GM20000 (cell line): ENCODE results near the gene UFD1.

Source experiments
- DNase-seq: peaks from one replicate; pipeline ENCODE4 v3.0.0; 2012; ENCODE audit warnings: low spot score
- TF ChIP-seq, protein P1 (sequence below): IDR thresholded peaks from 2 replicates; pipeline ENCODE4 v1.5.1; 2012; ENCODE audit warnings: mild to moderate bottlenecking, control low read depth; ENCODE audit errors: extremely low read depth, missing control alignments

UFD1 gene

DNA sequence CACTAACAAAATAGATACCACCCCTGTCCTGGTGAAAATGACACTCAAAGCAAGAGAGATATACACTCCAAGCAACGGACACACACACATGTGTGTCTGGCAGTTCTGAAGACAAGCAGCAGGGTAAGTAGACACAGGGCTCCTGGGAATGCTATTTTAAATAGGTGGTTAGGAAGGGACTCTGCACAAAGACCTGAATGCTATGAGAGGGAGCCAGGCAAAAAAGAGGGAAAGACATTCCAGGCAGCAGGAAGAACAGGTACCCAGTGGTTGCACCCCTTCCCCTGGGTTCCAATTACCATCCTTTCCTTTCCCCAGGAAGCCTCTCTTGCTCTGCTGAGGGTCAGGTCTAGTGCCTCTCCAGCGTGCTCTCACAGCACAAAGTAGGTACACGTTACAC is 3.0 kb downstream of the UFD1 start:
- no peak for DNase-seq
- TF ChIP-seq, protein P1, sequence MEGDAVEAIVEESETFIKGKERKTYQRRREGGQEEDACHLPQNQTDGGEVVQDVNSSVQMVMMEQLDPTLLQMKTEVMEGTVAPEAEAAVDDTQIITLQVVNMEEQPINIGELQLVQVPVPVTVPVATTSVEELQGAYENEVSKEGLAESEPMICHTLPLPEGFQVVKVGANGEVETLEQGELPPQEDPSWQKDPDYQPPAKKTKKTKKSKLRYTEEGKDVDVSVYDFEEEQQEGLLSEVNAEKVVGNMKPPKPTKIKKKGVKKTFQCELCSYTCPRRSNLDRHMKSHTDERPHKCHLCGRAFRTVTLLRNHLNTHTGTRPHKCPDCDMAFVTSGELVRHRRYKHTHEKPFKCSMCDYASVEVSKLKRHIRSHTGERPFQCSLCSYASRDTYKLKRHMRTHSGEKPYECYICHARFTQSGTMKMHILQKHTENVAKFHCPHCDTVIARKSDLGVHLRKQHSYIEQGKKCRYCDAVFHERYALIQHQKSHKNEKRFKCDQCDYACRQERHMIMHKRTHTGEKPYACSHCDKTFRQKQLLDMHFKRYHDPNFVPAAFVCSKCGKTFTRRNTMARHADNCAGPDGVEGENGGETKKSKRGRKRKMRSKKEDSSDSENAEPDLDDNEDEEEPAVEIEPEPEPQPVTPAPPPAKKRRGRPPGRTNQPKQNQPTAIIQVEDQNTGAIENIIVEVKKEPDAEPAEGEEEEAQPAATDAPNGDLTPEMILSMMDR, result no peak

DNA sequence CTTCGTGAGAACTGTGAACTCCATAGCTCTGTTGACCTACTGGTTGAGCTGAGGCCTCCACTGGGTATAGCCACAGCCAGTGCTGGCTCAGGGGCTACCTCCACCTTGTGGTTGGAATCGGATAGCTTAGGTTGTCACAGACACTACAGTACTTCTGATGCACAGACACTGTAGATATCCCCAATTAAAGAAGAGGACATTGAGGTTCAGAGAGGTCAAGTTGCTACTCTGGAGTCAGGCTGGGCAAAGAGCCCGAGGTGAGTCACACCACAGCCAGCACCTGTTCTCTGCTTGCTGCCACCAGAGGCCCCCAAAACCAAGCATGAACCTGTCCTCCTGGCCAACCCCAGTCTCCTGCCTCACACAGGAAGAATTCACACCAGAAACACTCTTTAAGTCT is 5.4 kb downstream of the UFD1 start:
- DNase-seq, result no peak
- TF ChIP-seq, protein P1, result no peak

DNA sequence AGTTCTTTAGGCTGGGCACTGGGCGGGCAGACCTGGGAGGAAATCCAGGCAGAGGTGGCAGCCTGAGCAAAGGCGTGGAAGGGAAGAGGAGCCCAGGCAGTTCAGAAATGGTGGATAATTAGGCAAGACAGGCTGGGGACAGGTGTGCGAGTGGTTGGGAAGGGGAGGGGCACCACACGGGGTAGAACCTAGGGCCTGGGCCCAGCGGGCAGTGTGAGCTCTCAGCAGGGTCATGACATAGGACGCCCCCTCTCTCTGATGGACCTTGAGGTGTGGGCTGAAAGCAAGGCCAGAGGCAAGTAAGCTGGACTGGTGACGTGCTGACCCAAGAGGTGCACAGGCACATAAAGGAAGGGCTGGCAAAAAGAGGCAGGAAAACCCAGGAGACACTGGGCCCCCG is 6.8 kb downstream of the UFD1 start:
- TF ChIP-seq, protein P1, result no peak
- no peak for DNase-seq

DNA sequence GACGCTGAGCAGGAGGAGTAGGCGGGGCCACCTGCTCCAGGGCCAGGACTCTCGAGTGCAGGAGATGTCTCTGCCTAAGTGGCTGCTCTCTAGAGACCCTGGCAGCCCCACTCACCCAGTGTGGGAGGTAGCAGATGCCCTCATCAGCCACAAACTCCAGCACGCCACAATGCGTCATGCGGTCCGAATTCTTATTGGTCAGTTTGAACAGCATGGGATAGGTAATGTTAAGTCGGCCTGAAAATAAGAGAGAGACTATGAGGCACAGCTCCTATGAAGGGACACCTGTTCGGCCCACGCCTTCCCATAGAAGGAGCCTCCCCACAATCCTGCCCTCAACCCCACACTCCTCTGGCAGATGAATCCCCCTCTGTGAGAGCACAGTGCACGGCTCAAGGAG is 7.4 kb downstream of the UFD1 start:
- DNase-seq, result no peak
- TF ChIP-seq, protein P1, result no peak

DNA sequence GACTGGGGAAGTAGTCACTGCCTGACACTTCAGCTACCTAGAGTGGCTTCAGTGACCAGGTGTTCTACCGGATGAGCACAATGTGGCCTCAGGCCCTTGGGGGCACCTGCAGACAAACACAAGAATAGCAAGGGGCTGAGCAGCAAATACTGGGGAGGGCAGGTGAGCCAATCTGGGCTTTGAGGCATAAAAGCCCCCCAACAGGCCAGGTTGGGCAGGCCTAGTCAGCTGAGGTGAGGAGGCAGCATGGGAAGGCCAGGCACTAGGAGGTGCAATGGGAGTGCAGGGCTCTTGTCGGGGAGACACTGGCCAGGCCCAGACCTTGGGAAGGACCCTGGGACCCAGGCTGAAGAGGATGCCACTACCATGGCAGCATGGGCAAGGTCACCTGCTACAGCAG is 9.0 kb downstream of the UFD1 start:
- TF ChIP-seq, protein P1, result no peak
- DNase-seq, result no peak

DNA sequence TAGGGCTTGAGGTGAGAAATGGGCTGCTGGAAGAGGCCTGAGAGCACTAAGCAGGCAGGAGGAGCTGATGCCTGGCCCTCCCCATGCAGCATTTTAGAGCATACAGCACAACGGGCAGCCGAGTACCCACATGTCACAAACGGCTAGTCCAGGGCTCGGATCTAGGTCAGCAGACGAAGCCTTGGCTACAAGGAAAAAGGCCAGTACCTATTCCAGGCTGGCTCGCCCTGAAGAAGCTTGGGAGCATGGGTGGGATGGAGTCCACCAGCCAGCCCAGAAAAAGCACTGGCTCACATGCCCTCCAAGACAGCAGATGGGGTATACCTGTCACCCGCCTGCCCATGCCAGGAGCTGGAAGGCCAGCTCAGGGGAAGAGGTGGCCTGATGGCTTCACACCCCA is 9.6 kb downstream of the UFD1 start:
- TF ChIP-seq, protein P1, result no peak
- no peak for DNase-seq

DNA sequence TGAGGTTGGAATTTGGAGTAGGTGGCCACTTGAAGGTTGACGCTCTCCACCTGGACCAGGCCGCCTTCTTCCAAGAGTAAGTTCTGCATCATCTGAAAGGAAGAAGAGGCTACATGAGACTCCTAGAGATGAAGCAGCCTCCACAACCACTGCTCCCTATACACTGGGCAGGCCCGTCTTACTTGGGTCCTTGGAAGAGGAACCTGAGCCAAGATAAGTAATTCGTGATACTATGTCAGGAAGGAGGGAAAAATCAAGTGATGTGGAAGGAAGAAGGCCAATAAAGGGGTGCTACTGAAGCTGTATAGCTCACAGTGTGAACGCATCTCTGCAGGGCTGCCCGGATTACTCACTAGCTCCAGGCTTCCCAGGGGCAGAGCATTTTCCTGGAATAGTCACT is 11.1 kb downstream of the UFD1 start:
- TF ChIP-seq, protein P1, result no peak
- DNase-seq, result no peak
